HCT116 (cell line): ENCODE measurements around the gene HTT-AS.

Experiments
- EZH2phosphoT487 ChIP-seq: fragments of 200-600 bp; IDR thresholded peaks from 2 replicates; pipeline ENCODE4 v1.6.1; 2018; ENCODE audit warnings: antibody characterized with exemption, borderline replicate concordance
- POLR2A ChIP-seq: IDR thresholded peaks from 2 replicates; pipeline ENCODE4 v1.7.0; 2011; ENCODE audit warnings: borderline replicate concordance; ENCODE audit not compliant: insufficient read depth, insufficient read length; ENCODE audit errors: extremely low read depth
- POLR2AphosphoS5 ChIP-seq: IDR thresholded peaks from 2 replicates; pipeline ENCODE4 v1.6.1; 2011; ENCODE audit warnings: mild to moderate bottlenecking, low read depth, low read length, moderate library complexity
- SP1 ChIP-seq: IDR thresholded peaks from 2 replicates; pipeline ENCODE4 v1.6.1; 2012; ENCODE audit warnings: low read depth
- ZBTB33 ChIP-seq: IDR thresholded peaks from 2 replicates; pipeline ENCODE4 v1.6.1; 2011; ENCODE audit warnings: mild to moderate bottlenecking, low read length, moderate library complexity; ENCODE audit not compliant: insufficient replicate concordance; ENCODE audit errors: extremely low read depth
- TF ChIP-seq, protein P1 (sequence below), 3 experiments: fragments of 200-600 bp in 1 of 3; sonication (generic) in 1 of 3; IDR thresholded peaks in 2 of 3; conservative IDR thresholded peaks in 1 of 3; 2 replicates each; pipeline ENCODE4 v1.5.1; 2012 to 2017; ENCODE audit warnings: low read depth in 2 of 3, low read length in 2 of 3, antibody characterized with exemption in 1 of 3, borderline replicate concordance in 1 of 3, control low read depth in 1 of 3, mild to moderate bottlenecking in 1 of 3, mixed read lengths in 1 of 3, mixed run types in 1 of 3, moderate library complexity in 1 of 3; ENCODE audit not compliant: insufficient read depth in 1 of 3

DNA sequence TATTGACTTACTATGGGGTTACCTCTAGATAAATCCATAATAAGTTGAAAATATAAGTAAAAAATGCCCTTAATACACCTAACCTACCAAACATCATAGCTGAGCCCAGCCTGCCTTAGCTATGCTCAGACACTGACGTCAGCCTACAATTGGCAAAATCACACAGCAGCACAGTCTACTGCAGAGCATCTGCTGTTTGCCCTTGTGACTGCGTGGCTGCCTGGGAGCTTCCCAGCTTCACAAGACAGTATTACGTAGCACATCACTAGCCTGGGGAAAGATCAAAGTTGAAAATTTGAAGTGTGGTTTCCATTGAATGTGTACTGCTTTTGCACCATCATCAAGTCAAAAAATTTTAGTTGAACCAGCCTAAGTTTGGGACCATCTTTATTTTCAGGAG, 8.8 kb downstream of the HTT-AS start:
- TF ChIP-seq ZBTB33, result no peak
- TF ChIP-seq POLR2A, result no peak
- TF ChIP-seq, protein P1, sequence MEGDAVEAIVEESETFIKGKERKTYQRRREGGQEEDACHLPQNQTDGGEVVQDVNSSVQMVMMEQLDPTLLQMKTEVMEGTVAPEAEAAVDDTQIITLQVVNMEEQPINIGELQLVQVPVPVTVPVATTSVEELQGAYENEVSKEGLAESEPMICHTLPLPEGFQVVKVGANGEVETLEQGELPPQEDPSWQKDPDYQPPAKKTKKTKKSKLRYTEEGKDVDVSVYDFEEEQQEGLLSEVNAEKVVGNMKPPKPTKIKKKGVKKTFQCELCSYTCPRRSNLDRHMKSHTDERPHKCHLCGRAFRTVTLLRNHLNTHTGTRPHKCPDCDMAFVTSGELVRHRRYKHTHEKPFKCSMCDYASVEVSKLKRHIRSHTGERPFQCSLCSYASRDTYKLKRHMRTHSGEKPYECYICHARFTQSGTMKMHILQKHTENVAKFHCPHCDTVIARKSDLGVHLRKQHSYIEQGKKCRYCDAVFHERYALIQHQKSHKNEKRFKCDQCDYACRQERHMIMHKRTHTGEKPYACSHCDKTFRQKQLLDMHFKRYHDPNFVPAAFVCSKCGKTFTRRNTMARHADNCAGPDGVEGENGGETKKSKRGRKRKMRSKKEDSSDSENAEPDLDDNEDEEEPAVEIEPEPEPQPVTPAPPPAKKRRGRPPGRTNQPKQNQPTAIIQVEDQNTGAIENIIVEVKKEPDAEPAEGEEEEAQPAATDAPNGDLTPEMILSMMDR (IDR thresholded peaks at IDR 0.05 in 2 of 3, conservative IDR thresholded peaks at IDR 0.05 in 1 of 3; ENCODE audit: borderline replicate concordance in 1 of 3, insufficient read depth in 1 of 3, low read depth in 2 of 3, low read length in 2 of 3), result no peak
- TF ChIP-seq SP1, result no peak
- no peak for TF ChIP-seq EZH2phosphoT487
- no peak for TF ChIP-seq POLR2AphosphoS5
